GM18868 (cell line): ENCODE measurements around the gene SEMA6C.
"Not testable (repeated sequence)": the region's sequence is repeated elsewhere in the genome, so short reads cannot be mapped to it uniquely, and the experiment has no call there.

Experiments
- ATAC-seq: cut with Tn5 transposase; IDR thresholded peaks from one replicate; pipeline ENCODE4 v1.9.1; 2021; ENCODE audit warnings: mild to moderate bottlenecking, moderate library complexity; ENCODE audit not compliant: unreplicated experiment

Gene SEMA6C

GRCh38 chr1:151130987-151131586 lies 15.3 kb downstream of the SEMA6C start:
- ATAC-seq: peak; percentile 93

DNA sequence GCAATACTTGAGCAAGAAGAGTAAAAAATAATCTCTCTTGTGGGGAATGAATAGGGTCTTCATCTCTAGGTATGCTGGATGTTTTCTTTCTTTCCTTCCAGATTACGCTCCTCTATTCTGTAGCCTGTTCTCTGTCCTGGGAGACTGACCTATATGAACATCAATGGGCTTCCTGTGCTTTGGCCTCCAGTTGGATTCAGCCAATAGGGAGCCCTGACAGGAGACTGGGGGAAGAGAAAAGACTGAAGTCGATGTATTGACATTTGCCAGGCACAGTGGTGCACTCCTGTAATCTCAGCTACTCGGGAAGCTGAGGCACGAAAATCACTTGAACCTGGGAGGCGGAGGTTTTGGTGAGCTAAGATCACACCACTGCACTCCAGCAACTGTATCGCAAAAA lies 17.6 kb downstream of the SEMA6C start:
- no peak for ATAC-seq

GRCh38 chr1:151124763-151125403 lies 21.5 kb downstream of the SEMA6C start:
- no peak for ATAC-seq

GRCh38 chr1:151113877-151114276 lies 32.6 kb downstream of the SEMA6C start:
- ATAC-seq: no peak

DNA sequence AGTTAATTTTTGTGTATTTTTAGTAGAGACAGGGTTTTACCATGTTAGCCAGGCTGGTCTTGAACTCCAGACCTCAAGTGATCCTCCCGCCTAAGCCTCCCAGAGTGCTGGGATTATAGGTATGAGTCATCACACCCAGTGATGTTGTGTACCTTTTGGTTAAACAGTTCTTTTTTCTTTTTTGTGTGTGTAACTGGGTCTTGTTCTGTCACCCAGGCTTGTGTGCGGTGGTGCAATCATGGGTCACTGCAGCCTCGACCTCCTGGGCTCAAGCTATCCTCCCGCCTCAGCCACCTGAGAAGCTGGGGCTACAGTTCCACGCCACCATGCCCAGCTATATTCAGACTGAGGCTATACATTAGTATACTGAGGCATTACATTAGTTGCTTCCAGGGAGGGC lies 38.1 kb downstream of the SEMA6C start:
- no peak for ATAC-seq

DNA sequence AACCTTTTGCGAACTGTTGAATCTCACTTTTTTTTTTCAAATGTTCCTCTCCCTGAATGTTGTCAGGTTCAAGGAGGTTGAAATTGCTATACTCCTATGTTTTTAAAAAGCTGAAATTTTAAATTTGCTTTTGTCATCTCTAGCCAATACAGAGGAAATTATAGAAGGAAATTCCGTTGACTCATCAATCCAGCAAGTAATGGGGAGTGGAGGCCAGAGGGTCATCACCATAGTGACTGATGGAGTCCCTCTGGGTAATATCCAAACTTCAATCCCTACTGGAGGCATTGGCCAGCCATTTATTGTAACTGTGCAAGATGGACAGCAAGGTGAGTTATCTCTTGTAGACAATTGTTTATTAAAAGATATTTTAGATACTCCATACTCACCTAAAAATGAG lies 39.5 kb downstream of the SEMA6C start:
- ATAC-seq: no peak

DNA sequence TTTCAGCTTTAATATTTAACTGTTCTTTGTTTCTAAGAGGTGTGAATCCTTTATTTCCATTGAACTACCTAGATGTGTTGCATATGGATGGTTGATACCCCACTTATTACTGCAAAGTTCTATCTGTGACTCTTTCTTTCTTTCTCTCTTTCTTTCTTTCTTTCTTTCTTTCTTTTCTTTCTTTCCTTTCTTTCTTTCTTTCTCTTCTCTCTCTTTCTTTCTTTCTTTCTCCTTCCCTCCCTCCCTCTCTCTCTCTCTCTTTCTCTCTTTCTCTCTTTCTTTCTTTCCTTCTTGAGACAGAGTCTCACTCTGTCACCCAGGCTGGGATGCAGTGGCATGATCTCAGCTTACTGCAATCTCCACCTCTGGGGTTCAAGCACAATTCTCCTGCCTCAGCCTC lies 41.8 kb downstream of the SEMA6C start:
- no peak for ATAC-seq

GRCh38 chr1:151098126-151098525 lies 48.3 kb downstream of the SEMA6C start:
- ATAC-seq: no peak

DNA sequence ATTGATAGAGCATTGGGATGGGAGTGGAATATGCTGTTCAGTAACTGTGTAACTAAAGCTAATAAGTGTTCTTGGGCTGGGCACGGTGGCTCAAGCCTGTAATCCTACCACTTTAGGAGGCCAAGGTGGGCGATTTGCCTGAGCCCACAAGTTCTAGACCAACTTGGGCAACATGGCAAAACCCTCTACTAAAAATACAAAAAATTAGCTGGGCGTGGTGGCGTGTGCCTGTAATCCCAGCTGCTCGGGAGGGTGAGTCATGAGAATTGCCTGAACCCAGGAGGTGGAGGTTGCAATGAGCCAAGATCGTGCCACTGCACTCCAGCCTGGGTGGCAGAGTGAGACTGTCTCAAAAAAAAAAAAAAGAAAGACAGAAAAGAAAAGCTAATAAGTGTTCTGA lies 49.0 kb downstream of the SEMA6C start:
- not testable (repeated sequence) for ATAC-seq

- ATAC-seq: no peak
Observed at GRCh38 chr1:151085953-151086559, 60.4 kb downstream of the SEMA6C start.
